ENCODE data around the gene TMEM221.

- TF ChIP-seq CTCF (IDR thresholded peaks at IDR 0.05) (no peak), POLR2A (IDR thresholded peaks at IDR 0.05) (no peak)
These were observed 38.5 kb downstream of the TMEM221 start for GRCh38 chr19:17409990-17410389.

Measured in heart left ventricle (tissue), 13 donors.